WERI-Rb-1 (cell line): ENCODE measurements around the gene TOP1.

ENCODE experiments used
- DNase-seq: peaks from one replicate; pipeline ENCODE4 v3.0.0-alpha.2; 2020
- H3K27ac ChIP-seq: fragments of 250-450 bp; sonication (Bioruptor Pico); 2 replicates; pipeline ENCODE4 v1.5.1; 2020; ENCODE audit warnings: mild to moderate bottlenecking, moderate library complexity
- H3K27me3 ChIP-seq: fragments of 250-450 bp; sonication (Bioruptor Pico); 2 replicates; pipeline ENCODE4 v1.5.1; 2021; ENCODE audit warnings: mild to moderate bottlenecking, low read depth, moderate library complexity; ENCODE audit not compliant: insufficient read depth, severe bottlenecking
- H3K36me3 ChIP-seq: fragments of 250-450 bp; sonication (Bioruptor Pico); 2 replicates; pipeline ENCODE4 v1.5.1; 2020; ENCODE audit warnings: mild to moderate bottlenecking, moderate library complexity
- H3K4me3 ChIP-seq: 2 replicates; pipeline ENCODE4 v1.5.1; 2011; ENCODE audit warnings: low read depth, mild to moderate bottlenecking, control low read depth, low read length
- H3K9me3 ChIP-seq: fragments of 250-450 bp; sonication (Bioruptor Pico); 2 replicates; pipeline ENCODE4 v1.5.1; 2021; ENCODE audit warnings: mild to moderate bottlenecking, moderate library complexity; ENCODE audit not compliant: severe bottlenecking
- TF ChIP-seq, protein P1 (sequence below): IDR thresholded peaks from 2 replicates; pipeline ENCODE4 v1.5.1; 2011; ENCODE audit warnings: low read depth, mild to moderate bottlenecking, control low read depth, inconsistent platforms, low read length

TOP1 gene

DNA sequence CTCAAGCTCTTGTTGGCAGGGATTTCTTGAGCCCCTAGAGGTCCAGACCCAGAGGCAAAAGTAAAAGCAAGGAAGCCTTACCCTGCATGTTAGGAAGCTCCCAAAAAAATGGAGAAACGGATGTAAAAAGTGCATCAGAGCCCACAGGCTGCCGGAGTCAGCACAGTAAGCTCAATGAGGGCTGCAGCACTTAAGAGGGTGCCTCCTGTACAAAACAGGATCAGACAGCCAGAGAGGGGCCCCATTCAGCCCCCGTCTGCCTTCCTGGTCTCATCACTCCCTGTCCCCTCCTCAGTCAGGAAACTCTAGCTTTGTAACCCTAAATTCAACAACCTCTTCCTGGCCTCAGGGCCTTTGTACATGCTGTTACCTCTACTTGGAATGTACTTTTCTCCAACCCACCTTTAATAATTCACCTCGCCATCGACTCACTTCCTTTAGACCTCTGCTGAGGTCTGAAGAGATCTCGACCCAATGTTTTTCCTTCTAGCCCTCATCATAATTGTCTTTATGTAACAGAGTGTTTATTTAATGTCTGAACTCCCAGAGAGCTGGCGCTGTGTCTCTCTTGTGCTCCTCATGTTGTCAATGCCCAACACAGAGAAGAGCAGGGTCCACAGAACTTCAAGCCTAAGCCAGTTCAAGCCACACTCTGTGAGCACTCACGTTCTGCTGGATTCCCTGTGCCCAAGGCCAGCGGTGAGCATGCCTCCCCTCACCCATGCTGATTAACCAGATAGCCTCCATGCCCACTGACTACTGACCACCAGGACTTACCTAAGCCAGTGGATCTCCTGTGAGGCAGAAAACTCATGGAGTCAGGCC lies 106.0 kb downstream of the TOP1 start:
- no peak overlapping the region for H3K27ac ChIP-seq
- no peaks in the 10 kb centered on the region for H3K27me3 ChIP-seq
- H3K4me3 ChIP-seq: no peak overlapping the region
- TF ChIP-seq, protein P1, sequence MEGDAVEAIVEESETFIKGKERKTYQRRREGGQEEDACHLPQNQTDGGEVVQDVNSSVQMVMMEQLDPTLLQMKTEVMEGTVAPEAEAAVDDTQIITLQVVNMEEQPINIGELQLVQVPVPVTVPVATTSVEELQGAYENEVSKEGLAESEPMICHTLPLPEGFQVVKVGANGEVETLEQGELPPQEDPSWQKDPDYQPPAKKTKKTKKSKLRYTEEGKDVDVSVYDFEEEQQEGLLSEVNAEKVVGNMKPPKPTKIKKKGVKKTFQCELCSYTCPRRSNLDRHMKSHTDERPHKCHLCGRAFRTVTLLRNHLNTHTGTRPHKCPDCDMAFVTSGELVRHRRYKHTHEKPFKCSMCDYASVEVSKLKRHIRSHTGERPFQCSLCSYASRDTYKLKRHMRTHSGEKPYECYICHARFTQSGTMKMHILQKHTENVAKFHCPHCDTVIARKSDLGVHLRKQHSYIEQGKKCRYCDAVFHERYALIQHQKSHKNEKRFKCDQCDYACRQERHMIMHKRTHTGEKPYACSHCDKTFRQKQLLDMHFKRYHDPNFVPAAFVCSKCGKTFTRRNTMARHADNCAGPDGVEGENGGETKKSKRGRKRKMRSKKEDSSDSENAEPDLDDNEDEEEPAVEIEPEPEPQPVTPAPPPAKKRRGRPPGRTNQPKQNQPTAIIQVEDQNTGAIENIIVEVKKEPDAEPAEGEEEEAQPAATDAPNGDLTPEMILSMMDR: no peak
- H3K36me3 ChIP-seq: peaks cover 14% of the 10 kb centered on the region
- no peaks in the 10 kb centered on the region for H3K9me3 ChIP-seq
- no peak for DNase-seq

DNA sequence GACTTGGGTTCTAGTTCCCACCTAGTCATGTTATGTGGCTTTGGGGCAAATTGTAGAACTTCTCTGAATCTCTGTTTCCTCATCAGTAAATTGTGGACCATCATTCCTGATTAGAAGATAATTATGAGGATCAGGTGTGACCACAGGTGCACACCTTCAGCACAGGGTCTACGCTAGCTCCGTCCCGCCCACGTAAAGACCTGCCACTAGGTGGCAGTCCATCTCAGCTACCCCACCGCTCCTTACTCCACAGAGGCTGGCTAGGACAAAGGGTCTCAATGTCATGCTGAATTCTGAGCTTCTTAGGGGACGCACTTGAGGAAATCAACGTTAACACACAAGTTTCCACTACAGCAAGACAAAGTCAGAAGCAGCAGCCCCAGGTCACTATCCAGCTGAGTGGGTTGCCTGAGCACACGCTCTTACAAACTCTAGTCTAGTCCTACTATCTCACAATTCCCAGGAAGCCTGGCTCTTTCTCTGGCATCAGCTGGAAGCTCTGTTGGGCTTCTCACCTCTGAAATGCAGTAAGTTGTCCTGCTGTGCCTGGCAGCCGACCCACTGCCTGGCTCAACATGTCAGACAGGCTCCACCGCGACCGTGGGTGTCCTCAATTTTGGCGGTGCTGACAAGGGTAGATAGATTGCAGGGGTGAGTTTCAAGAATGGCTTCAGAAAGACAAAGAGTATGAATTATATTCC lies 106.7 kb downstream of the TOP1 start:
- peak; percentile 67 for DNase-seq
- H3K27me3 ChIP-seq: no peaks in the 10 kb centered on the region
- H3K27ac ChIP-seq: peak overlapping the region; percentile 18; the same call in 1 of the 2 replicates
- no peaks in the 10 kb centered on the region for H3K9me3 ChIP-seq
- H3K36me3 ChIP-seq: peaks cover 19% of the 10 kb centered on the region
- TF ChIP-seq, protein P1: peak; percentile 90
- H3K4me3 ChIP-seq: no peak overlapping the region

DNA sequence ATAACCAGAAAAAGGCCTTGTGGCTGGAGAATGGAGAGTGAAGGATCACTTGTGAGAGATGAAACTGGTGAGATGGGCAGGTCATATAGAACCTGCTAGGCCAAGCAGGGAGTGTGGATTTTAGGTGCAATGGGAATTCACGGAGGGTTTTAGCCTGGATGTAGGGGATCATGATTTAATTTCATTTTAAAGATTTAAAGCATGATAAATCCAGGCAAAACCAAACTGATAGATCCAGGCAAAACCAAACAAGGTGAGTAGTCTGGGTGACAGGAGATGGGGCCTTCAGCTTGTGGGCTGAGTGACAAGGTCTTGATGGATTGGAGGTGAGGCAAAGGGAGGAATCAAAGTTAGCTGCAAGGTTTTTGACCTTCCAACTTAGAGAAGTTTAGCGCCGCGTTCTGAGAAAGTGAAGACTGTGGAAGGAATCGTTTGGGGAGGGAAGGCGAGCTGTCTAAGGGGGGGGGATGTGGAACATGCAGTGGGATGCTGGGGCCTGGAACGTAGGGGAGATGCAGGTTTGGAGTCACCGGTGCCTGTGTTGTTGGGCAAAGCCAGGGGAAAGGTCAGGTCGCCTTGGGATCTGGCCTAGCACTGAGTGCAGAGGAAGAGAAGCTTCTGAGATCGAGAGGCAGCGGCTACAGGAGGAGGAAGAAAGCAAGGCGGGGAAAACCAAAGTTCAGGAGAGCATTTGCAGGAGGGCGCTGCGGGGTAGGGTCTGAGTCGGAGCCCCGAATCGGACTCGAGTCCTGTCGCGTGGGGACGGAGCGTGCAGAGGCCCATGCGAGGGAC lies 107.5 kb downstream of the TOP1 start:
- Histone ChIP-seq H3K9me3 (no peaks in the 10 kb centered on the region), H3K27ac (peak overlapping the region; percentile 97), H3K36me3 (peaks cover 27% of the 10 kb centered on the region), H3K27me3 (no peaks in the 10 kb centered on the region), H3K4me3 (peak overlapping the region; percentile 74)
- no peak for DNase-seq
- TF ChIP-seq, protein P1: no peak

DNA sequence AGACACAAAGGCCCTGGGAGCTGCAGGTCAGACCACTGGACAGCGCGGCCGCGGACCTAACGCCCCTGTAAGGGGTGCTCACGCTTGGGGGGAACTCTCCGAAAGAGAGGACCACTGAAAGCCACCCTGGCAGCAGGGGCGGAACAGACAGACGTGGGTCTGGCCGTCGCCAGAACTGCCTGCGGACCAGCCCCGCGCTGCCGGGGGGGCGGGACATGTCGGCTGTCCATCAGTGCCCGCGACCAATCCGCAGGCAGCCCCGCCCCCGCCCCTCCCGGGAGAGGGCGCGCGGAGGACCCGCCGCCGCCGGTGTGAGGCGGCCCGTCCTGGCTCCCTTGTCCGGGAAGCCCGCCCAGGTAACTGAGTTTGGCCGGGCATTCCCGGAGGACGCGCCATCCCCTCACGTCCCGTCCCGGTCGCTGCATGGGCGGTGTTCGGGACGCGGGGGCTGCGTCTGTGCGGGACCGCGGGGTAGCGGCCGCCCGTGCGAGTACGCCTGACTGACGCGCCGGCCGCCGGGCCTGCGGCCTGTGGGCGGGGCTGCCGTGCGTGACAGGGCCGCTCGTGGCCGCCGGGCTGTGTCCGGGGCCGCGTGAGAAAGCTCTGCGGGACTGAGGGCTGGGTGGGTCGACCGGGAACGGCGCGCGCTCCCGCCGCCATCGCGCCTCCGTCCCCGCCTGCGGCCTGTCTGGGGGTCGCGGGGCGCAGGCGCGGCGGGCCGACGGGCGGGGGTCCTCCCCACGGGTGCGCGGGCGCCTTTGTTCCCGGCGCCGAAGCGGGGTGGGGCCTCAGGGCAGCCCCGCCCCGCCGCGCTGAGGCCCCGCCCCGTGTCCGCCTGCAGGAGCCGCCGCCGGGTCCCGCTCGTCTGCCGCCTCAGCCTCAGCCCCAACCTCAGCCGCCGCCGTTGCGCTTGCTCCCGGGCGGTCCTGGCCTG lies 108.3 kb downstream of the TOP1 start, which contains the start of gene PLCG1:
PLCG1 (plus strand) TSS at position 864 of the 934 bp plus-strand sequence. CDS start 99 bp downstream, outside the sequence.
- H3K27ac ChIP-seq: peak within 1 kb of the TSS; percentile 97
- DNase-seq: peak; percentile 90
- H3K36me3 ChIP-seq: peaks cover 36% of the 10 kb centered on the region
- TF ChIP-seq, protein P1: no peak
- no peaks in the 10 kb centered on the region for H3K27me3 ChIP-seq
- H3K4me3 ChIP-seq: peak within 1 kb of the TSS; percentile 74
- H3K9me3 ChIP-seq: no peaks in the 10 kb centered on the region
